Fibroblast of villous mesenchyme (primary cell): ENCODE measurements around the gene MARK3. TPM values are rescaled to one million over a fixed set of nuclear protein-coding genes. Genes with fewer than 3 reads are reported as not detected.

Experiments
- DNase-seq: peaks from one replicate; pipeline ENCODE4 v3.0.0-alpha.2; 2010; ENCODE audit warnings: low read depth
- H3K4me3 ChIP-seq: 2 replicates; pipeline ENCODE4 v1.5.1; 2011; ENCODE audit warnings: low read depth, mild to moderate bottlenecking, low read length
- CTCF ChIP-seq: IDR thresholded peaks from 2 replicates; pipeline ENCODE4 v1.5.1; 2012; ENCODE audit warnings: low read depth, mild to moderate bottlenecking, low read length; ENCODE audit not compliant: insufficient read depth
- total RNA-seq: library from RNA; depleted of rRNA; stranded (reverse); fragments of >200 nt; gene quantifications from 2 replicates; pipeline ENCODE4 v1.2.3, GENCODE V29; 2012

Gene MARK3
- total RNA-seq, 1 donor, result 108 TPM

DNA sequence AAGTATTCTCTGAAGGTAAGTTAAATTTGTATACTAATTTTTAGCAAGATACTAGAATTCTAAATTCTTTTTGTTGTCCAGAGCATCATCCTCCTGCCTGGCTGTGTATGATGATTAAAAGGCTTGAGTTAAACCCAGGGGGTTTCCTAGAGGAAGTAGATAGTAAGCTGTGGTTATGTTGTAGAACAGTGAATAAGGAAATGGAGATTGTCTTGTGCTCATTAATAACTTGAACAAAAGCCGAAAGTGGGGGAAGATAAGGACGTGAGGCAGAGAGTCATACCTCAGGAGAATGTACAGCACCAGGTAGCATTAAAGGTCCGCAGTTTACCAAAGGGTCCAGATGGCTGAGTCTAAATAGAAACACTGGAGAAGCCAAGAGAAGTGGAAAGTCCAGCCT is 95.4 kb downstream of the MARK3 start:
- no peak for TF ChIP-seq CTCF
- no peak for DNase-seq
- H3K4me3 ChIP-seq, result no peak overlapping the region

DNA sequence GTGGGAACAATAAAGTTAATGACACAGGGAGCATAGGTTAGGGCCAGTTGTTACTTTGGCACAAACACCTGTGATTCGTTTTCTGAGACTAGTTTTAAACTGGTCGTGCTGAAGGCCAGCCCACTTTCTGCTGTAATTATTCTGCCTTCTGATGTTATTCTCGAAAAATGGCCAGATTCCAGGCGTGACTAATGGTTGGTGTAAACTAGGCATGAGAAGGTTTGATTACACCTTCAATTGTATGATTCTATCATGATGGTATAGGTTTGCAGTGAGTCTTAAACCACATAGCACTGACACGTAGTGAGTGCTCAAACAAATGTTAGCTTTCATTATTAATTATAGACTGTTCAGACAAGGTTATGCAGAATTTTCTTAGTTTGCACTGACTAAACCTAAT is 98.4 kb downstream of the MARK3 start:
- no peak overlapping the region for H3K4me3 ChIP-seq
- DNase-seq, result peak; percentile 67
- no peak for TF ChIP-seq CTCF

DNA sequence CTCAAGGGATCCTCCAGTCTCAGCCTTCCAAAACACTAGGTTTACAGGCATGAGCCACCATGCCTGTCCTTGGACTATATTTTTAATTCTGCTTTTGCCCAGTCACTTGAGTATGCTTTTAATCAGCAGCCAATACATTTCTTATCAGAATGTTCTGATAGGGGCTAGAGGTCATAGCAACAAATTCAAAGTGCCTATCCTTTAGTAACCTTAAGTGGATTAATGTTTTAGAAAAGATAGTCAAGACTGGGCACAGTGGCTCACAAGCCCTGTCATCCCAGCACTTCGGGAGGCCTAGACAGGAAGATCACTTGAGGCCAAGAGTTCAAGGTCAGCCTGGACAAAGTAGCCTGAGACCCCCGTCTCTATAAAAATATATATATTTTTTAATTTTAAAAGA is 100.3 kb downstream of the MARK3 start:
- no peak for DNase-seq
- no peak for TF ChIP-seq CTCF
- no peak overlapping the region for H3K4me3 ChIP-seq

DNA sequence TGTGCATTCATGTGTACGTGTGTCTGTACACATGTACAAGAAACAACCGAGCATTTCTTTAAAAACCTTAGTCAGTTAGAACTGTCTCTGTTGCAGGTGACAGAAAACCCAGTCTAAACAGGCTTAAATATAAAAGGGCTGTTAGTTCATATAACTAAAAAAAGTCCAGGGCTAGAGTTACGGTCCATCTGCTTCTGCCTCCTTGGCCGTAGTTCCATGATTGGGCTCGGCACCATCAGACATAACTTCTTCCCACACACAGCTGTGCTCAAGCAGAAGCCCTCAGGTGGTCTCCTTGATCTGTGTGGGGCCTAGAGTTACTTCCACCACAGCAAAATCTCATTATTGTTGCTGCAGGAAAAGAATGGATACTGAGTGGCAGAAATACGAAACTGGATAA is 102.9 kb downstream of the MARK3 start:
- no peak overlapping the region for H3K4me3 ChIP-seq
- no peak for TF ChIP-seq CTCF
- DNase-seq, result no peak

DNA sequence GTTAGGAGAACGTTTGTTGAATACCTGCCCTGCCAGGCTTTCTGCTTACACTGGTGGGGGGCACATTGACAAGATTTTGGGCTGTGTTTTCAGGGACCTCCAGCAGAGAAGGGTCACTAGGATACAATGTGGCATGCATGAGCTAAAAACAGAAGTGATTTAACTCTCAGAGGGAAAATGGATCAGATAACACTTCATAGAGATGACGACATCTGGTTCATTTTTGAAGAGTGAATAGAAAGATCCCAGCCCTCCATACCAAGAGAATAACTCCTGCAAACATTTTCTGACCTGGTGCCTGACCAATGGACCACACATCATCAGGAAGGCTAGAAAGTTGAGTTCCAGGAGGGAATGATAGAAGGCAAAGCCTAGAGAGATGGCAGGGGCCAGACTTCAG is 103.7 kb downstream of the MARK3 start:
- DNase-seq, result peak; percentile 18
- H3K4me3 ChIP-seq, result no peak overlapping the region
- no peak for TF ChIP-seq CTCF

GRCh38 chr14:103489621-103490020 is 104.4 kb downstream of the MARK3 start:
- no peak for DNase-seq
- TF ChIP-seq CTCF, result no peak
- H3K4me3 ChIP-seq, result no peak overlapping the region

GRCh38 chr14:103491691-103492090 is 106.5 kb downstream of the MARK3 start:
- no peak for DNase-seq

More at GRCh38 chr14:103491691-103492090, 106.5 kb downstream of the MARK3 start:
- TF ChIP-seq CTCF, result no peak
- H3K4me3 ChIP-seq, result no peak overlapping the region
